SK-N-SH (cell line): ENCODE data around the gene FBXO21. TPM values are rescaled to one million over a fixed set of nuclear protein-coding genes. Genes with fewer than 3 reads are reported as not detected.

Experiments
- CTCF ChIA-PET: fragments of 300-600, 350-600 bp; formaldehyde crosslinking; extraction: SDS; loops from one replicate; lab custom pipeline; 2021; lab: Yijun Ruan, JAX
- POLR2A ChIA-PET: fragments of 350-600 bp; sonication (Branson Sonifier 250); formaldehyde crosslinking; extraction: SDS; loops from one replicate; lab custom pipeline; 2020; ENCODE audit warnings: antibody characterized with exemption, inconsistent platforms; lab: Yijun Ruan, JAX
- DNase-seq: peaks from one replicate; pipeline ENCODE4 v3.0.0; 2012
- H2AFZ ChIP-seq: fragments of 200-600 bp; sonication (generic); 2 replicates; pipeline ENCODE4 v1.8.1; 2016; ENCODE audit warnings: antibody characterized with exemption, mild to moderate bottlenecking, low read depth
- H3F3A ChIP-seq: fragments of 200-600 bp; sonication (generic); replicated peaks from 2 replicates; pipeline ENCODE3; 2016; ENCODE audit warnings: antibody characterized with exemption, mild to moderate bottlenecking; ENCODE audit not compliant: insufficient read depth
- H3K27ac ChIP-seq, 2 experiments: fragments of 200-500 bp in 1 of 2; fragments of 200-600 bp in 1 of 2; sonication (Bioruptor generic) in 1 of 2; sonication (generic), shearing (Covaris generic) in 1 of 2; 2 replicates each; pipeline versions ENCODE4 v1.5.1 to v1.6.1; 2014 to 2016; ENCODE audit warnings: low read depth in 2 of 2, inconsistent platforms in 1 of 2, low read length in 1 of 2, mild to moderate bottlenecking in 1 of 2, mixed read lengths in 1 of 2
- H3K27me3 ChIP-seq: fragments of 200-600 bp; sonication (generic), shearing (Covaris generic); 2 replicates; pipeline ENCODE4 v1.6.1; 2016; ENCODE audit warnings: mixed run types; ENCODE audit not compliant: insufficient read depth
- H3K36me3 ChIP-seq, 2 experiments: fragments of 200-500 bp in 1 of 2; fragments of 200-600 bp in 1 of 2; sonication (Bioruptor generic) in 1 of 2; sonication (generic) in 1 of 2; replicated peaks in 1 of 2; 2 replicates each; pipeline versions ENCODE3 to v1.5.1; 2014 to 2016; ENCODE audit warnings: low read length in 1 of 2, mild to moderate bottlenecking in 1 of 2; ENCODE audit not compliant: insufficient read depth in 2 of 2, control insufficient read depth in 1 of 2
- H3K4me1 ChIP-seq, 2 experiments: fragments of 200-500 bp in 1 of 2; fragments of 200-600 bp in 1 of 2; sonication (Bioruptor generic) in 1 of 2; sonication (generic), shearing (Covaris generic) in 1 of 2; 2 replicates each; pipeline versions ENCODE4 v1.5.1 to v1.6.1; 2014 to 2016; ENCODE audit warnings: low read depth in 1 of 2, low read length in 1 of 2, mixed run types in 1 of 2; ENCODE audit not compliant: insufficient read depth in 2 of 2, control insufficient read depth in 1 of 2
- H3K4me2 ChIP-seq: fragments of 200-600 bp; sonication (generic), shearing (Covaris generic); 2 replicates; pipeline ENCODE4 v1.6.1; 2017; ENCODE audit warnings: mixed run types
- H3K4me3 ChIP-seq, 2 experiments: fragments of 200-500 bp in 1 of 2; fragments of 200-600 bp in 1 of 2; sonication (Bioruptor generic) in 1 of 2; sonication (generic), shearing (Covaris generic) in 1 of 2; 2 replicates each; pipeline versions ENCODE4 v1.5.1 to v1.8.1; 2014 to 2016; ENCODE audit warnings: low read depth in 2 of 2, inconsistent platforms in 1 of 2, low read length in 1 of 2, mild to moderate bottlenecking in 1 of 2, mixed read lengths in 1 of 2, moderate library complexity in 1 of 2
- H3K79me2 ChIP-seq: fragments of 200-600 bp; sonication (generic); 2 replicates; pipeline ENCODE4 v1.8.1; 2017; ENCODE audit warnings: mild to moderate bottlenecking; ENCODE audit not compliant: insufficient read depth
- H3K9ac ChIP-seq: fragments of 200-600 bp; sonication (generic); 2 replicates; pipeline ENCODE4 v1.6.1; 2017; ENCODE audit warnings: mixed run types
- H3K9me2 ChIP-seq: fragments of 200-600 bp; sonication (generic); 2 replicates; pipeline ENCODE4 v1.6.1; 2017; ENCODE audit warnings: mixed run types
- H3K9me3 ChIP-seq: fragments of 200-600 bp; sonication (generic); 2 replicates; pipeline ENCODE4 v1.6.1; 2017; ENCODE audit warnings: mixed run types, mild to moderate bottlenecking, moderate library complexity
- H4K20me1 ChIP-seq: fragments of 200-600 bp; sonication (generic); 2 replicates; pipeline ENCODE4 v1.6.1; 2017; ENCODE audit warnings: mild to moderate bottlenecking, mixed run types; ENCODE audit not compliant: insufficient read depth
- CHD2 ChIP-seq: fragments of 150-350 bp; IDR thresholded peaks from 2 replicates; pipeline ENCODE4 v1.6.1; 2018; ENCODE audit warnings: low read length; ENCODE audit not compliant: partially characterized antibody
- ELF1 ChIP-seq: IDR thresholded peaks from 2 replicates; pipeline ENCODE4 v1.4.0; 2012
- EZH2phosphoT487 ChIP-seq: fragments of 200-600 bp; sonication (generic); IDR thresholded peaks from 2 replicates; pipeline ENCODE4 v1.6.1; 2017; ENCODE audit warnings: low read depth, mixed run types, mild to moderate bottlenecking, antibody characterized with exemption, moderate library complexity, borderline replicate concordance
- FOXJ3 ChIP-seq: sonication (generic); formaldehyde crosslinking; IDR thresholded peaks from 2 replicates; pipeline ENCODE4 v1.5.1; 2020; ENCODE audit warnings: mild to moderate bottlenecking, missing genetic modification reagents
- GATA2 ChIP-seq: sonication (generic); formaldehyde crosslinking; IDR thresholded peaks from 2 replicates; pipeline ENCODE4 v1.5.0; 2020; ENCODE audit warnings: mild to moderate bottlenecking, missing genetic modification reagents
- JUND ChIP-seq: IDR thresholded peaks from 2 replicates; pipeline ENCODE4 v1.4.0; 2012
- MEF2A ChIP-seq: IDR thresholded peaks from 2 replicates; pipeline ENCODE4 v1.4.0; 2012; ENCODE audit warnings: low read depth, borderline replicate concordance
- MXI1 ChIP-seq: IDR thresholded peaks from 2 replicates; pipeline ENCODE4 v1.6.1; 2012; ENCODE audit warnings: mild to moderate bottlenecking, low read depth, low read length, improper control_type of control experiment
- POLR2AphosphoS5 ChIP-seq: IDR thresholded peaks from 2 replicates; pipeline ENCODE4 v1.6.1; 2012; ENCODE audit warnings: low read depth, low read length
- RAD21 ChIP-seq: IDR thresholded peaks from 2 replicates; pipeline ENCODE4 v1.6.1; 2012; ENCODE audit warnings: mild to moderate bottlenecking, low read length
- RCOR1 ChIP-seq: fragments of 150-350 bp; IDR thresholded peaks from 2 replicates; pipeline ENCODE4 v1.6.1; 2017; ENCODE audit warnings: antibody characterized with exemption, low read length
- RFX5 ChIP-seq: IDR thresholded peaks from 2 replicates; pipeline ENCODE4 v1.6.1; 2012; ENCODE audit warnings: mild to moderate bottlenecking, improper control_type of control experiment, low read length
- SIN3A ChIP-seq: IDR thresholded peaks from 2 replicates; pipeline ENCODE4 v1.6.1; 2012; ENCODE audit warnings: low read depth, mild to moderate bottlenecking, low read length, moderate library complexity, borderline replicate concordance
- SMC3 ChIP-seq: IDR thresholded peaks from 2 replicates; pipeline ENCODE4 v1.6.1; 2012; ENCODE audit warnings: low read depth, low read length, improper control_type of control experiment
- TEAD4 ChIP-seq: IDR thresholded peaks from 2 replicates; pipeline ENCODE4 v1.4.0; 2012; ENCODE audit warnings: mild to moderate bottlenecking, borderline replicate concordance; ENCODE audit not compliant: insufficient read depth
- WGBS: methylation state at CpG from one replicate; pipeline ENCODE4 v1.1.6; 2017; ENCODE audit warnings: low lambda C conversion rate; 5-methylcytosine and 5-hydroxymethylcytosine counted together
- polyA plus RNA-seq, 3 experiments: library from polyadenylated mRNA; depleted of rRNA; stranded (reverse); fragments of >200 nt; gene quantifications; 2 replicates each; pipeline ENCODE4 v1.2.3, GENCODE V29; 2012
- TF ChIP-seq, protein P1 (sequence below): IDR thresholded peaks from 2 replicates; pipeline ENCODE4 v1.4.0; 2012; ENCODE audit warnings: low read depth, borderline replicate concordance
- TF ChIP-seq, protein P2 (sequence below): fragments of 150-350 bp; IDR thresholded peaks from 2 replicates; pipeline ENCODE4 v1.6.1; 2016; ENCODE audit warnings: mild to moderate bottlenecking, low read depth, low read length
- TF ChIP-seq, protein P3 (sequence below): IDR thresholded peaks from 2 replicates; pipeline ENCODE4; 2012

FBXO21 gene
- polyA plus RNA-seq, 1 of the 3 experiments (the other 2 are of a cell fraction), result 44.2 TPM

DNA sequence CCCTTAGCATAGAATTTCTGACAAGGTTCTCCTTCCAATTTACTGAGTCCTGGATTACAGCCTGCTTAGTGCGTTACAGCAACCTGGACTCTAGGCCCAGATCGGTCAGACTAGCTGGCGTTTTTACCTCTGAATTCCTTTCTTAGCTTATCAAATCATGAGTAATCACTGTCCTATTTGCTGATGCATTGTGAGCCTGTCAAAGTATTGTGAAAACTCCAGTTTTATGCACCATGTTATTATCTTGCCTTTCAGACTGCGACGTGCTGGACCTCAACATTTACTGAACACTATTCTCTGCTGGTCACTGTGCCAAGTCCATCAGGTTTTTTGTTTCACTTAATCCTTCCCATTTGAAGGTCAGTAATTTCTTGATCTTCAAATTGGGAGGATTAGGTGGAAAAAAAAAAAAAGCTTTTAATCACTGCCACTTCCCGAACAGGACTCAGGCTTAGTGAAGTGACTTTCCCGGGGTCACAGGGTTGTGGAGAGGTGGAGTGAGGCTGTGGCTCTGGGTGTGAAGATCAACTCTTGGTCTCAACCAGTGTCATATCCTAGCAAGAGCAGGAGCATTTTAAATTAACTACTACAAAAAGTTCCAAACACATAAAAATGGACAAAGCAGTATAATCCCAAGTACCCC lies 31.2 kb downstream of the FBXO21 start:
- H3K9me2 ChIP-seq, result no peaks in the 10 kb centered on the region
- peaks cover 51 to 80% of the 10 kb centered on the region in 2 experiments for H3K36me3 ChIP-seq
- no peaks in the 10 kb centered on the region for H3F3A ChIP-seq
- ChIA-PET CTCF (interaction anchor here (0.7 to 1.0 kb wide), 4 partner anchors 12 to 698 kb away, joined by 3 read pairs; no protein-coding TSS in a partner anchor), POLR2A (no interaction called here)
- peaks cover 0 to 4% of the 10 kb centered on the region in 2 experiments; a peak in 1 of 4 replicates for H3K4me1 ChIP-seq
- no peaks in the 10 kb centered on the region for H3K9me3 ChIP-seq
- H3K79me2 ChIP-seq, result no peaks in the 10 kb centered on the region
- no peak overlapping the region for H3K9ac ChIP-seq
- H4K20me1 ChIP-seq, result no peaks in the 10 kb centered on the region
- WGBS, result 66% methylated on average over 7 of the region's 7 CpGs
- no peak overlapping the region for H2AFZ ChIP-seq
- no peak overlapping the region for H3K4me2 ChIP-seq
- H3K27me3 ChIP-seq, result no peaks in the 10 kb centered on the region
- no peak overlapping the region for H3K4me3 ChIP-seq
- DNase-seq, result no peak
- H3K27ac ChIP-seq, result no peak overlapping the region
- no peak for TF ChIP-seq CHD2
- TF ChIP-seq RAD21, result no peak
- no peak for TF ChIP-seq SMC3
- no peak for TF ChIP-seq MEF2A
- no peak for TF ChIP-seq JUND
- TF ChIP-seq, protein P1, sequence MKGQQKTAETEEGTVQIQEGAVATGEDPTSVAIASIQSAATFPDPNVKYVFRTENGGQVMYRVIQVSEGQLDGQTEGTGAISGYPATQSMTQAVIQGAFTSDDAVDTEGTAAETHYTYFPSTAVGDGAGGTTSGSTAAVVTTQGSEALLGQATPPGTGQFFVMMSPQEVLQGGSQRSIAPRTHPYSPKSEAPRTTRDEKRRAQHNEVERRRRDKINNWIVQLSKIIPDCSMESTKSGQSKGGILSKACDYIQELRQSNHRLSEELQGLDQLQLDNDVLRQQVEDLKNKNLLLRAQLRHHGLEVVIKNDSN, result no peak
- TF ChIP-seq EZH2phosphoT487, result no peak
- TF ChIP-seq POLR2AphosphoS5, result no peak
- no peak for TF ChIP-seq ELF1
- no peak for TF ChIP-seq RCOR1
- TF ChIP-seq FOXJ3, result no peak
- no peak for TF ChIP-seq TEAD4
- no peak for TF ChIP-seq GATA2 (CRISPR knock-in tag)
- TF ChIP-seq, protein P2, sequence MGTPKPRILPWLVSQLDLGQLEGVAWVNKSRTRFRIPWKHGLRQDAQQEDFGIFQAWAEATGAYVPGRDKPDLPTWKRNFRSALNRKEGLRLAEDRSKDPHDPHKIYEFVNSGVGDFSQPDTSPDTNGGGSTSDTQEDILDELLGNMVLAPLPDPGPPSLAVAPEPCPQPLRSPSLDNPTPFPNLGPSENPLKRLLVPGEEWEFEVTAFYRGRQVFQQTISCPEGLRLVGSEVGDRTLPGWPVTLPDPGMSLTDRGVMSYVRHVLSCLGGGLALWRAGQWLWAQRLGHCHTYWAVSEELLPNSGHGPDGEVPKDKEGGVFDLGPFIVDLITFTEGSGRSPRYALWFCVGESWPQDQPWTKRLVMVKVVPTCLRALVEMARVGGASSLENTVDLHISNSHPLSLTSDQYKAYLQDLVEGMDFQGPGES, result no peak
- TF ChIP-seq SIN3A, result no peak
- TF ChIP-seq, protein P3, sequence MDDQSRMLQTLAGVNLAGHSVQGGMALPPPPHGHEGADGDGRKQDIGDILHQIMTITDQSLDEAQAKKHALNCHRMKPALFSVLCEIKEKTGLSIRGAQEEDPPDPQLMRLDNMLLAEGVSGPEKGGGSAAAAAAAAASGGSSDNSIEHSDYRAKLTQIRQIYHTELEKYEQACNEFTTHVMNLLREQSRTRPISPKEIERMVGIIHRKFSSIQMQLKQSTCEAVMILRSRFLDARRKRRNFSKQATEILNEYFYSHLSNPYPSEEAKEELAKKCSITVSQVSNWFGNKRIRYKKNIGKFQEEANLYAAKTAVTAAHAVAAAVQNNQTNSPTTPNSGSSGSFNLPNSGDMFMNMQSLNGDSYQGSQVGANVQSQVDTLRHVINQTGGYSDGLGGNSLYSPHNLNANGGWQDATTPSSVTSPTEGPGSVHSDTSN, result no peak
- TF ChIP-seq MXI1, result no peak
- no peak for TF ChIP-seq RFX5
- TF ChIP-seq, all 33 proteins: peak for 0
